Stimulated activated naive CD8-positive, alpha-beta T cell treated with anti-CD3 and anti-CD28 coated beads, Interleukin-15, Interleukin-2, amounts not matched to agents 100 ng/mL and 50 ng/mL, for 24 hours (primary cell): ENCODE measurements around the gene TBX15.
"Not testable (repeated sequence)": the region's sequence is repeated elsewhere in the genome, so short reads cannot be mapped to it uniquely, and the experiment has no call there.

Source experiments
- H3K27ac Mint-ChIP-seq: one replicate; pipeline ENCODE4 v1.8.0; 2021; ENCODE audit warnings: mild to moderate bottlenecking, mixed read lengths
- H3K27me3 Mint-ChIP-seq: one replicate; pipeline ENCODE4 v1.8.0; 2021; ENCODE audit warnings: mixed read lengths
- H3K36me3 Mint-ChIP-seq: one replicate; pipeline ENCODE4 v1.8.0; 2021; ENCODE audit warnings: low read depth, mixed read lengths
- H3K4me1 Mint-ChIP-seq: one replicate; pipeline ENCODE4 v1.8.0; 2021; ENCODE audit warnings: low read depth, mixed read lengths
- H3K4me3 Mint-ChIP-seq: one replicate; pipeline ENCODE4 v1.8.0; 2021; ENCODE audit warnings: mild to moderate bottlenecking, mixed read lengths
- H3K9me3 Mint-ChIP-seq: one replicate; pipeline ENCODE4 v1.8.0; 2021; ENCODE audit warnings: mixed read lengths

Gene TBX15

GRCh38 chr1:118963138-118963455 lies 25.0 kb downstream of the TBX15 start:
- Mint-ChIP-seq H3K4me1 (no peaks in the 10 kb centered on the region), H3K27ac (no peak overlapping the region), H3K9me3 (no peaks in the 10 kb centered on the region), H3K27me3 (peaks cover 8% of the 10 kb centered on the region), H3K4me3 (no peak overlapping the region), H3K36me3 (no peaks in the 10 kb centered on the region)

DNA sequence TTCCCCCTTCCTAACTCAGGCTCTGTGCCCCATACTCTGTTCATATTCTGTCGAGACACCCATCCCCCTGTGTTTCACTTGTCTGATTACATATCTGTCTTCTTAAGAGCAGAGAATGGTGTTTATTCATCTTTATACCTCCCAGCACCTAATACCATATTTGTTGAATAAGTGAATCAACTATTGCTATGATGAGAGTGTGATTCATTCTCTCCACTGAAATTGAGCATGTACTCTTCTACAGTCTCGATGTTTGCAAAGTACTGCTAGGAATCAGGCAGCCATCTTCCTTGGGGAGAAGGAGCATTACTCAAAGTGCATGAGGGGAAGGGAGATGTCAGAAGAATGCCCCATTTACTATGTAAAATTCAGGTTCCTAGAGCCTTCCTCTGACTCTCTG lies 27.0 kb downstream of the TBX15 start:
- Mint-ChIP-seq H3K36me3 (no peaks in the 10 kb centered on the region), H3K27me3 (peaks cover 8% of the 10 kb centered on the region), H3K27ac (no peak overlapping the region), H3K9me3 (no peaks in the 10 kb centered on the region), H3K4me3 (no peak overlapping the region), H3K4me1 (no peaks in the 10 kb centered on the region)

GRCh38 chr1:118960567-118961136 lies 27.5 kb downstream of the TBX15 start:
- no peaks in the 10 kb centered on the region for H3K36me3 Mint-ChIP-seq
- H3K4me3 Mint-ChIP-seq = no peak overlapping the region
- no peaks in the 10 kb centered on the region for H3K4me1 Mint-ChIP-seq
- no peaks in the 10 kb centered on the region for H3K9me3 Mint-ChIP-seq
- peaks cover 8% of the 10 kb centered on the region for H3K27me3 Mint-ChIP-seq
- no peak overlapping the region for H3K27ac Mint-ChIP-seq

DNA sequence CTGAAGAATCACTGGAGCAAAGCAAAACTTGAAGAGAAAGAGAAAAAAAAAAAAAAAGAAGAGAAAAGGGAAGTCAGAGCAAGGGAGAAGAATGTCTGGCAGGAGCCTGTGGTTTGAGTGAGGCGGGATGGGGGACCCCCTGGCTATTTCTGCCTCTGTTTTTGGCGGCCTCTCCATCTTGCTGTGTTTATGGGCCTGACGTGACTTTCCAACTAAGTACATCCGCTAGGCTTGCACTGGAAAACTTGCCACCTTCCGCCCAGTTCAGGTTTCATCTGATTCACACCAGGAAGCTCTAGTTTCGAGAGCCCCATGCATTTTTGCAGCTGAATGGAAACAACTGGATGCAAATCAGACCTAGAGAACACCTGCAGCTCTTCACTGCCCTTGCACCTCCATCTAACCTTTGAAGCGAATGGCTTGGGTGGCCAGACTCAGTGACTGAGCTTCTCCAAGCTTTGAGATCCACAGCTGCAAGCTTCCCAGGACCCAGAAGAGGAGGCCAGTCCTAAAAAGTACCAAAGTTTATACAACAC lies 28.0 kb downstream of the TBX15 start:
- Mint-ChIP-seq H3K4me3 (no peak overlapping the region), H3K36me3 (no peaks in the 10 kb centered on the region)

DNA sequence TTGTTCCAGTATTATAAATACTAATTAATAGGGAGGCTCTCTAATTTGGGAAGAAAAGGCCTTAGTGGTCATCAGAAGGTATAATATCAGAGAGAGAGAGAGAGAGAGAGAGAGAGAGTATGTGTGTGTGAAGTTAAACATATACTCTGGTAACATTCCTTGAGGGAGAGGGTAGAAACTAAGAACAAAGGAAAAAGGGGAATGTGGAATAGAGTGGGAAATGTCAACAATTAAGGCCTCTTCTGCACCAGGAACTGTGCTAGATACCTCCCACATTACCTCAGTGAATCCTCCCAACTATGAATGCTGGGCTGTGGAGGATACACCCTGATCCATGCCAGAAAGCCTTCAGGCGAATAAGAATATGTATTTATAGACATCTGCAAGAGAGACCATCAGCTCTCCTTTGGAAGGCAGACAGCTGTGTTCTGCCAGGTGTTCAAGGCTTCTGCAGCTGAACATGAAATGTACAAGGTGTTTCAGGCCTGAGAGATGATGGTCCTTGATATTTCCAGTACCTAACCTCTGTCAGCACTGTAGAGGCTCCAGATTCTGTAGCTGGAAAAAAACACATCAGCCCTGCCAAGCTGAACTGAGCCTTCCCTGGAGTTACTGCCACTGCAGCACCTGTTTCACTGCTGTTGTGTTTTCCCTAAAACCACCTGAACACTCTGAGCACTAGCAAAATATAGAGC lies 29.1 kb downstream of the TBX15 start:
- Mint-ChIP-seq H3K36me3 (no peaks in the 10 kb centered on the region), H3K27me3 (peaks cover 8% of the 10 kb centered on the region), H3K4me3 (no peak overlapping the region), H3K27ac (no peak overlapping the region), H3K9me3 (no peaks in the 10 kb centered on the region), H3K4me1 (no peaks in the 10 kb centered on the region)

More for the DNA sequence above, 28.0 kb downstream of the TBX15 start:
- Mint-ChIP-seq H3K27ac (no peak overlapping the region), H3K27me3 (peaks cover 8% of the 10 kb centered on the region), H3K4me1 (no peaks in the 10 kb centered on the region), H3K9me3 (no peaks in the 10 kb centered on the region)

GRCh38 chr1:118958140-118958539 lies 30.0 kb downstream of the TBX15 start:
- Mint-ChIP-seq H3K4me1 (no peaks in the 10 kb centered on the region), H3K27me3 (peaks cover 5% of the 10 kb centered on the region), H3K4me3 (no peak overlapping the region), H3K27ac (no peak overlapping the region), H3K36me3 (no peaks in the 10 kb centered on the region), H3K9me3 (no peaks in the 10 kb centered on the region)

GRCh38 chr1:118957579-118957978 lies 30.6 kb downstream of the TBX15 start:
- H3K9me3 Mint-ChIP-seq, H3K27ac Mint-ChIP-seq, H3K4me3 Mint-ChIP-seq, H3K4me1 Mint-ChIP-seq, H3K36me3 Mint-ChIP-seq, H3K27me3 Mint-ChIP-seq: not testable (repeated sequence)

- Mint-ChIP-seq H3K27me3 (peaks cover 5% of the 10 kb centered on the region), H3K4me3 (no peak overlapping the region), H3K27ac (no peak overlapping the region), H3K9me3 (no peaks in the 10 kb centered on the region), H3K36me3 (no peaks in the 10 kb centered on the region), H3K4me1 (no peaks in the 10 kb centered on the region)
Observed at GRCh38 chr1:118954301-118954905, 33.7 kb downstream of the TBX15 start.

DNA sequence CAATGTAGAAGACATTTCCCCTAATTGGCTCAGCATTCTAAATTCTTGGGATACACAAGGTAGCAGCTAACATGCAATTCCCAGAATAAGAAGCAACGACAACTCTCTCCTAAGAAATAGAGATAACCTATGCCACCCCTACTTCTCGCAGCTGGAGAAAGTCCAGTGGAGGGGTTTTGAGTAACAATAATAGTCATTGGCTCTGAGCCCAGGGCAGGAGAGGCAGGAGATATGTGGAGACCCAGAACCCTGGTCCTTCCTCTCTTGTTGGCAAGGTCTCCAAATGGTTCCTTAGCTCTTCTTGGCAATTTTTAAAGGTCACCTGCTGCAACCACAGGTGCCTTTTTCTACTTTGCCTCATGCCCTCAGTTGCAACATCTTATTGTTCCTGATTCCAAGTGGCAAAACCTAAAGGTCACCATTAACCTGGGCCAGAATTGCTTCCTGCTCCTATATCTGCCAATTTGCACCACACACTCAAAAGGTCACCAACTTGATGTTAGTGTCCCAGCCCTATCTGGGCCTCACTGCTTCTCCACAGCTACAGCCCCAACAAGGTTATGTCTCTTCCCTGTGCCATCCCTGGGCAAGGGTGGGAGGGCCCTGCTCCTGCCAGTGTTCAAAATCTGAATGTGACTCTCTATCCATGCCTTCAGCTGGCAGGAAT lies 36.7 kb downstream of the TBX15 start:
- H3K4me3 Mint-ChIP-seq = no peak overlapping the region
- no peaks in the 10 kb centered on the region for H3K27me3 Mint-ChIP-seq
- H3K9me3 Mint-ChIP-seq = peaks cover 3% of the 10 kb centered on the region
- no peaks in the 10 kb centered on the region for H3K4me1 Mint-ChIP-seq
- no peaks in the 10 kb centered on the region for H3K36me3 Mint-ChIP-seq
- H3K27ac Mint-ChIP-seq = no peak overlapping the region

DNA sequence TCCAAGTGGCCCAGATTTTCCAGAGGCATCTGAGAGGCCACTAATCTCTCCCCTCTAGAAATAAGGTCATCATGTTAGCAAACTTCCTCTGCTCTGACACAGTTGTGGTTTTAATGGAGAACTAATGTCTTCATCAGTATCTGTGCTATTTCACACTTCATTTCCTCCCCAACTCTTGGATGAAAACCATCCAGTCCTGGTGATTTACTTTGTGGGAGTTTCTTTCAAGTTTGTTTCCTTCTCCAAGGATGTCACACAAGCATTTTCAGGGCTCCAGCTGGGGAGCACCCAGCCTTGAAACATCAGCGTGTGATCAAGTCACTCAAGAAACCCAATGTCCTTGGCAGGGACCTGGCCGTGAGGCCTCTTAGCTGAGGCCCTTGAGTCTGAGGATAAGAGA lies 38.8 kb downstream of the TBX15 start:
- Mint-ChIP-seq H3K27ac (no peak overlapping the region), H3K4me1 (no peaks in the 10 kb centered on the region), H3K9me3 (peaks cover 3% of the 10 kb centered on the region), H3K4me3 (no peak overlapping the region), H3K36me3 (no peaks in the 10 kb centered on the region), H3K27me3 (no peaks in the 10 kb centered on the region)

GRCh38 chr1:118948846-118949245 lies 39.3 kb downstream of the TBX15 start:
- H3K4me3 Mint-ChIP-seq = no peak overlapping the region
- no peak overlapping the region for H3K27ac Mint-ChIP-seq
- H3K36me3 Mint-ChIP-seq = no peaks in the 10 kb centered on the region
- peaks cover 3% of the 10 kb centered on the region for H3K9me3 Mint-ChIP-seq
- no peaks in the 10 kb centered on the region for H3K27me3 Mint-ChIP-seq
- H3K4me1 Mint-ChIP-seq = no peaks in the 10 kb centered on the region

DNA sequence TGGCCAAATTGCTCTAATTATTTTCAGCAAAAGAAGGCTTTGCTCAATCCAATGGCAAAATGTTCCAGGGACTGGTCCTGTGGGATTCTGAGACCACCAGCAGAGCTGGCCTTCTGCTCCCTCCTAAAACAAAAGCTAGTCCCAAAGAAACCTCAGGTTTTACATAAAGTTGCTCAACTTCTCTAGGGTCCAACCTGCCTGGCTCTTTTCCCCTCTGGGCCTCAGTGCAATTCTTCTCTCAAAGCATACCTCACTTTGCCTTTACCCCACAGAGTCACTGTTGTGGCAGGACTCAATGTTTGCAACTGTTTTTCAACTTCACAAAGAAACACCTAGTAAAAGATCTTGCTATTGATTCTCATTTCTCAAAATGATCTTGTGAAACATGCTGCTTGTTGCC lies 39.8 kb downstream of the TBX15 start:
- no peaks in the 10 kb centered on the region for H3K36me3 Mint-ChIP-seq
- H3K4me1 Mint-ChIP-seq = no peaks in the 10 kb centered on the region
- H3K27me3 Mint-ChIP-seq = no peaks in the 10 kb centered on the region
- H3K9me3 Mint-ChIP-seq = peaks cover 3% of the 10 kb centered on the region
- no peak overlapping the region for H3K27ac Mint-ChIP-seq
- H3K4me3 Mint-ChIP-seq = no peak overlapping the region

DNA sequence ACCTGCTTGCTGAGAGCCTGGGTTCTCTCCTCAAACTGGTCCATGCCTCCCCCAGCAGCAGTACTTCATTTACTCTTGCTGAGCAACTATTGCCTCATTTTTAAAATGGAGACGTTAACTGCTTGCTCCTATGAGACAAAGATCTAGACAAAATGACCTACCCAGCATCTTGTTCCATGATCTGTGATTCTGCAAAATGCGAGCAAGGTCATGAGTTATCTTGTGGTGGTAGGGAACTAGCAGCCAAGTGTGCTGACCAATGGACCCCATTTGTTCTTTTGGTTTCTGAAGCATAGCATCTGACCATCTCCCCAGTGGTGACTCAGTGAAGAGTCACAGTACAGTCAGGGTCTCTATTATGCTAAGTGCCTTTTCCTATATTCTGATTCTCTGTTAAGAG lies 40.4 kb downstream of the TBX15 start:
- no peaks in the 10 kb centered on the region for H3K4me1 Mint-ChIP-seq
- H3K36me3 Mint-ChIP-seq = no peaks in the 10 kb centered on the region
- no peak overlapping the region for H3K4me3 Mint-ChIP-seq
- H3K9me3 Mint-ChIP-seq = peaks cover 3% of the 10 kb centered on the region
- no peaks in the 10 kb centered on the region for H3K27me3 Mint-ChIP-seq
- no peak overlapping the region for H3K27ac Mint-ChIP-seq

- no peak overlapping the region for H3K4me3 Mint-ChIP-seq
- peaks cover 3% of the 10 kb centered on the region for H3K9me3 Mint-ChIP-seq
Observed at GRCh38 chr1:118947003-118947765, 41.0 kb downstream of the TBX15 start.

GRCh38 chr1:118945489-118945888 lies 42.7 kb downstream of the TBX15 start:
- H3K4me1 Mint-ChIP-seq = no peaks in the 10 kb centered on the region
- H3K27me3 Mint-ChIP-seq = no peaks in the 10 kb centered on the region
- no peaks in the 10 kb centered on the region for H3K36me3 Mint-ChIP-seq
- peaks cover 6% of the 10 kb centered on the region for H3K9me3 Mint-ChIP-seq
- no peak overlapping the region for H3K4me3 Mint-ChIP-seq
- no peak overlapping the region for H3K27ac Mint-ChIP-seq

More at GRCh38 chr1:118947003-118947765, 41.0 kb downstream of the TBX15 start:
- Mint-ChIP-seq H3K27ac (no peak overlapping the region), H3K27me3 (no peaks in the 10 kb centered on the region), H3K36me3 (no peaks in the 10 kb centered on the region), H3K4me1 (no peaks in the 10 kb centered on the region)
